Stimulated activated CD8-positive, alpha-beta memory T cell treated with anti-CD3 and anti-CD28 coated beads, Interleukin-2, amount 100 ng/mL, for 1 hour (primary cell): ENCODE results near the gene ADRA1B.
A peak's percentile ranks its signal among the peaks of the same experiment; 100 is the strongest.
"Not testable (repeated sequence)": the region's sequence is repeated elsewhere in the genome, so short reads cannot be mapped to it uniquely, and the experiment has no call there.

ENCODE experiments used
- DNase-seq, 2 donors: peaks; one replicate each; pipeline ENCODE4 v3.0.0-alpha.2; 2020; ENCODE audit warnings: low read depth in 2 of 2

Gene ADRA1B

DNA sequence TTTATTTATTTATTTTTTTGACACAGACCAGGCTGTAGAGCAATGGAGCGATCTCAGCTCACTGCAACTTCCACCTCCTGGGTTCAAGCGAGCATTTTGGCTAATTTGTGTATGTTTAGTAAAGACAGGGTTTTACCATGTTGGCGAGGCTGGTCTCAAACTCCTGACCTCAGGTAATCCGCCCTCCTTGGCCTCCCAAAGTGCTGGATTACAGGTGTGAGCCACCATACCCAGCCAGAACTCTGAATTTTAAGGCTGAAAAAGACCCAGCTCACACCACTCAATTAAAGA is 49.5 kb downstream of the ADRA1B start:
- DNase-seq, result not testable (repeated sequence)

DNA sequence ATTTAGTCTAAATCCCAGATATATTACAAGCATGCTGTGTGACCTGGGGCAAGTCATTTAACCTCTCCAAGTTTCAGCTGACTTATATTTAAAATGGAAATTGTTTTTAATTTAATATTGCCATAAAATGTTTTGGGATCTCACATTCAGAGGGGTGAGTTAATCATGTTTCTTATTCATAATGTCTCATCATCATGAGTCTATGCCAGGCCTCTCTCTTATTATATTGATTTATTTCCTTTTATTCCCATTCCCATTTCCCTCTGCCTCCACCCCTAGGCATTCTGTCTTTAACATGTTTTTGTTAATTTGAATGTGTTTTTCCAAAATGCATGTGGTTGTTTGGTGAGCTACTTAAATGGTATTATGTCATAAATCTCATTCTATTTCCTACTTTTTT is 53.7 kb downstream of the ADRA1B start:
- no peak for DNase-seq

DNA sequence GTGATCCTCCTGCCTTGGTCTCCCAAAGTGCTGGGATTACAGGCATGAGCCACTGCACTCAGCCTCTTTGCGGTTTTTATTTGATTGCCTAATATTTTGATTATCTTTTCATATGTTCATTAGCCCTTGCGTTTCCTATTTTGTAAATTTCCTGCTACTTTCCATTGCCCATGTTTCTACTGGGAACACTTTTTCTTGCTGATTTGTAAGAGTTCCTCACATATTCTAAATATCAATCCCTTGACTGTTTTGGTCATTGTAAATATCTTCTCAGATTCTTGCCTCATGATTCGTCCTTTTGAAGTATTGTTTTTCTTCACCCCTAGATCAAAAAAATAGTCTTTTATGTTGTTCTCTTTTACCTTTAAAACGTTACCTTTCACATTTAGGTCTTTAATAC is 54.8 kb downstream of the ADRA1B start:
- no peak for DNase-seq

DNA sequence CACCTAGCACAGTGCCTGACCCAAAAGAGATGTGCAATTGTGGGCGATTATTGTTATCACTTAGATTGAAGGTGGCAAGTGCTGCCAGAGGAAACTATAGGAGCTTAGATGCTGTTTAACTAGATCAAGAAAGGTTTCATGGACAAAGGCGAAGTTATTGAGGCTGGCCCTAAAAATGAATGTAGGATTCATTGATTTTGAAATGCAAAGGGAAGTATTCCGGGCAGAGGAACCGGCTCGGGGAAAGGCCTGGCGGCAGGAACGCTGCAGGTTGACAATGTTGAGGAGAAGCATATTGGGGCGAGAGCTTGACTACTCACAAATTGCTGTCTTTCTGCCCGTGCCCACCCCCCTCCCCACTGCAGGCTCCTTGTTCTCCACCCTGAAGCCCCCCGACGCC is 55.2 kb downstream of the ADRA1B start:
- no peak for DNase-seq

DNA sequence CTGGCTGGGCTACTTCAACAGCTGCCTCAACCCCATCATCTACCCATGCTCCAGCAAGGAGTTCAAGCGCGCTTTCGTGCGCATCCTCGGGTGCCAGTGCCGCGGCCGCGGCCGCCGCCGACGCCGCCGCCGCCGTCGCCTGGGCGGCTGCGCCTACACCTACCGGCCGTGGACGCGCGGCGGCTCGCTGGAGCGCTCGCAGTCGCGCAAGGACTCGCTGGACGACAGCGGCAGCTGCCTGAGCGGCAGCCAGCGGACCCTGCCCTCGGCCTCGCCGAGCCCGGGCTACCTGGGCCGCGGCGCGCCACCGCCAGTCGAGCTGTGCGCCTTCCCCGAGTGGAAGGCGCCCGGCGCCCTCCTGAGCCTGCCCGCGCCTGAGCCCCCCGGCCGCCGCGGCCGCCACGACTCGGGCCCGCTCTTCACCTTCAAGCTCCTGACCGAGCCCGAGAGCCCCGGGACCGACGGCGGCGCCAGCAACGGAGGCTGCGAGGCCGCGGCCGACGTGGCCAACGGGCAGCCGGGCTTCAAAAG is 55.7 kb downstream of the ADRA1B start:
- no peak for DNase-seq

DNA sequence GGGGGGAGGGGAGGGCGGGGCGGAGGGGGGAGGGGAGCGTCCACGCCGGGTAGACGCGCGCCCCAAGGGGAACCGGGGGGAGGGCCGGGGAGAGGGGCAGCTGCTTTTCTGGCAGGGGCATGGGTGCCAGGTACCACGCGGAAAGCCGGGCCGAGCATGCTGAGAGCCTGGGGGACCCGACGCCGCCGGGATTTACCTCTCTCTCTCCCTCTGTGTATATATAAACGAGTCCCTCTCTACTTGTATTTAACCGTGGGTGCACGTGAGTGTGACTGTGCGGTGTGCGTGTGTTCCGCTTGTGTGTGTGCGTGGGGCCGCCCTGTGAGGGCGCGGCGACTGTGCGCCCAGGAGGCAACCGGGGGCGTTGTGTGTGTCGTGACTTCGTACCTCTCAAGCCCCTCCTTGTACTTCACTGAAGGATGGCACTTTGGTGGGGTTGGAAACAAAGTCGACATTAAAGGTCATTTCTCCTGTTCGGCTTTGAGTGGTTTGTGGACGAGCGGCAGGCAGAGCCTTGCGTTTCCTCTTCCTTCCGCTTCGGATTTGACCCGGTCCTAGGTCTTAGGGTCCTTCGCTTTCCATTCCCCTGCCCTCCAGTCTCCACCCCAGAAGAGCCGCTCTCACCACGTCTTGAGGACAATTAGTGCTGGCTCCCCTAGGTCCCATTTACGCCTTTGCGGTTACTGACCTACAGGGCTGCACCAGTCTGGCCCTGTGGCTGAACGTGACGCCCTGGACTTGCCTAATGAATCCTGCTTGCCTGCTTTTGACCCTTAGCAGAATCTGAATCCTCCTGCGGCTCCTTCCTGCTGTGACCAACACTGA is 56.5 kb downstream of the ADRA1B start:
- DNase-seq, result no peak

DNA sequence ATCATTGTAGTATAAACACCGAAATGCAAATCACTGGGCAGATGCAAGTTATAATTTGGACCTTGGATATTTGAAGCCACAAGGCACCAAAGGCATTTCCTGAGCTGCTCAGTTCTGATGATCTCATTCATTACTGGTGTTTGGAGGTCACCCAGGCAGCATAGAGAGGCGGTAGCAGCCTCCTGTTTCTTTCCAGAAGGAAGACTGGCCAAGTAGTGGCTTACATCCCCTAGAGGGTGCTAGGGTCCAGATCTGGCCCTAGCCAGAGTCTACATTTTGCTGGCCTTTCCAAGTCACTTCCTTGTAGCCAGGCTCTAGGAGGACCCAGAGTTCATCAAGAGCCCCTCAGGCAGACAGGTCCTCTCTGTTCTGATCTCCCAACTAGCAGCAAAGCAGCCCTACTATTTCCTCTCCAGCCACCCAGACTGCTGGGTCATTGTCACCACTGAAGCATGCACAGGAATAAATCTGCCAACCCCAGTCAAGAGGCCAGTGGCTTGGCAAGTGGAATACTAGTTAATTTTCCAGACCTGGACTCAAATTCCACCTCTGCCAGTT is 59.3 kb downstream of the ADRA1B start:
- no peak for DNase-seq

DNA sequence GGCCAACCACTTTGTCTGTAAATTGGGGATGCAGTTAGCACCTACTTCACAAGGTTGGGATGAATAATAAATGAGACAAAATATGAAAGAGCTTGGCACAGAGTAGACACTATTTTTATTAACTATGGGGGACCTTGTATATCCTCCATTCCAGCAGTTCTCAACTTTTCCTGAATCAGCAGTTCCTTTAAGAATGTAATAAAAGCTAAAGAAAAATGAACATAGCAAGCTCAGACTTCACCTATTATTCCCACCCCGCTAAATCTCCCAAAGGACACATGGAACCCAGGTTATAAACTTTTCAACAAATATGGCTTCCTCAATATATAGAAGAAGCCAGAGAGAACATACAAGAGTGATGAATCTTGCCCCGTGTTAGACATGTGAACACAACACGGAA is 60.6 kb downstream of the ADRA1B start:
- DNase-seq, result no peak

DNA sequence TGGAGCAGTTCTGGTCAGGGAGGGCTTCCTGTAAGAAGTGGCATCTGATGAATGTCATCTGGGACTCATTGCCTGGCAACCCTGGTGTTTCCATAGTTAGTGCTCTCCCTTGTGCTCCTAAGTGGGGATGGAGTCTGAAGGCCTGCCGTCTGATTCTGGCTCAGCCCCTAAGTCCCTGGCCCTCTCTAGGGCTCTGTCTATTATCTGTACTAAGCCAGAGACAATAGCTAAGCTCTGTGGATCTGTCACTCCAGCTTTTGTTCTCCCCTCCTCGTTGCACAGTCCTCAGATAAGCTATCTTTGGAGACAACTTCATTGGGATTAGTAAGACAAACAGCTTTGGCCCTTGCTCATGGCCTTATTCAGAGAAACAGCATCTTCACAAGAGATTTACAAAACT is 62.1 kb downstream of the ADRA1B start:
- no peak for DNase-seq

DNA sequence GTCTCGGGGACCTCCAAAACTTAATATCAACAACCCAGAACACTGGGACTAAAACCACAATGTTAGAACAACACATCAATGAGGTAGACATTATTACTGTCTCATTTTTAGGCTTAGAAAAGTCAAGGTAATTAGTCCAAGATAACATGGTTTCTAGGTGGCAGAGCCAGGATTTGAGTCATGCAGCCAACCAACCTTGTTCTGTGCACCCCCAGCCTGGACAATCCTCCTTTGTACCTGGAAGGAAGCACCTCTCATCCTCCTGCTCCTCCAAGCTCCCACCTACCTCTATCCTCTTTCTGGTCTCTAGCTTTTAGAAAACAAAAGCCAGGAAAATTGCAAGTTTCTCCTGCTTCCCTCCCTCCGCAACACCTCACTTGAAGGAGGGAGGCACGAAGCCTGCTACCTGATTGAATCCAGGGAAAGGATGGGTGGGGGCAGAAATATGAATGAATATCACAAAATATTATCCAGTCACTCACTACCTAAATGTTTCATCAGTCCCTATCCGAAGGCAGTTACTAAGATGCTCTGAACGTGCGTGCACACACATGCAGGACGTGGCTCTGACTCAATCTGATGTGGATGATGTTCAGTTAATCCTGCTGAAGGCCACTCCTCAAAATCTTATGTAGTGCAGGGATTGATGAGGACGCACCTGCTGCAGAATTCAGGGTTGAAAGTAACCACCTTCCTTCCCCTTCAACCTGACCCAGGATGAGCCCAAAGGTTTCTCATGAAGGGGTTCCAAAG is 66.3 kb downstream of the ADRA1B start:
- DNase-seq, result no peak

DNA sequence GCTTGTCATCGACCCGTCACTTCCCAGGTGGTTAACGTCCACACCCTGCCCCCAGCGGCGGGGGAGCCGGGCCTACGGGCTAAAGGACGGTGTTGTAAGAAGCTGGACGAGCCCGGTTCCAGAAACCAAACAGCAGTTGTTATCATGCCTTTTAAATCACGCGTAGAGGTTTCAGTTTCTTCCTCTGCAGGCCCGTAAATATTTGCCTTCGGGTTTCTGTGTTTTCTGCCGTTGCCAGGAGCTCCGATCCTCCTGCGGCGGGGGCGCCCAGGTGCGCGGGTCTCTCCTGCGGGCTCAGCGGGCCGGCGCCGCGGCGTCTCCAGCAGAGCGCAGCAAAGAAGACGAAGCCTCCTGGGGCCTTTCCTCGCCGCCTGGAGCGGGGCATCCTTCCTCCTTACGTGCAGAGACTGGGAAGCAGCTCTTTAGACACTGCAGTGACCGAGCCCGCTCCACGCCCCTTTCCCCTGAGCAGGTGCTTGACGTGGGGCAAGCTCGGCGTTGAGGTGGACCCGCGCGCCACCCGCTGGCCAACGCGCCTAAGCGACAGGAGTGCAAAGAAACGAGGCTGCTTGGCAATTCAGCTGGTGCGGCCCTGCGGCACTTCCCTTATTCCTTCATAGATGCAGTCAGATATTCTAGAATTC is 70.9 kb downstream of the ADRA1B start:
- DNase-seq, result peak; percentile 26 to 50

DNA sequence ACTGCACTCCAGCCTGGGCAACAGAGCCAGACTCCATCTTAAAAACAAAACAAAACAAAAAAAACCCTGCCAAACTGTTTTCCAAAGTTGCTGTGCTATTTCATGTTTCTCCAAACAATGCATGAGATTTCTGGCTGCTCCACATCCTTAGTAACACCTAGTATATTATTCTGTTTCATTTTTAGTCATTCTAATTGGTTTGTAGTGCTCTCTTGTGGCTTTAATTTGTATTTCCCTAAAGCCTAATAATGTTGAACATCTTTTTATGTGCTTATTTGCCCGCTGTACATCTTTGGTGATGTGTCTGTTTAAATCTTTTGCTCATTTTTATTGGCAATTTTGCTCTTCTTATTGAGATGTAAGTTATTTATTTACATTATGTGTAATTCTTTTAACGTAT is 74.2 kb downstream of the ADRA1B start:
- DNase-seq, result no peak

DNA sequence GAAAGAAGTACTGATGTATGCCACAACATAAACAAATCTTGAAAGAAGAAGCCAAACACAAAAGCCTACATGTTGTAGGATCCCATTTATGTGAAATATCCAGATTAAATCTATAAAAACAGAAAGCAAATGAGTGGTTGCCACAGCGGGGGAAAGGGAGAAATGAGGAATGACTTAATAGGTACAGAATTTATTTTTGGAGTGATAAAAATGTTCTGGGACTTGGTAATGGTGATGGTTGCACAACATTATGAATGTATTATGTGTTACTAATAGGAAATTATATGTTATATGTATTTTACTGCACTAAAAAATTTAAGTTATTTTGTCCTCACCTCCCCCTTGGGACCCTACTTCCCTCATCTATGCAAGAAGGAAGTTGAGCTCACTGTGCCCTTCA is 76.3 kb downstream of the ADRA1B start:
- DNase-seq, result no peak

DNA sequence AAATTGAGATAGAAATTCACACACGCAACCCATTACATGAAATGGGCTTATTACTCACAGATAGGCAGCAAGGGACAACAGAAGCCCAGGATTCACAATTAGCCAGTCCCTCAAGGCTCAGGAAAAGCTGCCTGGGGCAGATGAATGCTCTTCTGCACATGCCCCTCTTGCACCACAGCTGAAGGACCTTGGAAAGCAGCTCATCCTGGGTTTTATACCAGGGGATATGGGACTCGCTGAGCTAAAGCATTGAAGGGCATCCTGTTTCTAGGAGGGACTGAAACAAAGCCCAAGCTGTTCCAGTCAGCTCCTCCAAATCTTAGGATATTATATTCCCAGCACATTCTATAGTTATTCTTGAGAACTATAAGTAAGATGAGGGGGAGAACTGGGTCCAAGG is 76.9 kb downstream of the ADRA1B start:
- DNase-seq, result no peak

DNA sequence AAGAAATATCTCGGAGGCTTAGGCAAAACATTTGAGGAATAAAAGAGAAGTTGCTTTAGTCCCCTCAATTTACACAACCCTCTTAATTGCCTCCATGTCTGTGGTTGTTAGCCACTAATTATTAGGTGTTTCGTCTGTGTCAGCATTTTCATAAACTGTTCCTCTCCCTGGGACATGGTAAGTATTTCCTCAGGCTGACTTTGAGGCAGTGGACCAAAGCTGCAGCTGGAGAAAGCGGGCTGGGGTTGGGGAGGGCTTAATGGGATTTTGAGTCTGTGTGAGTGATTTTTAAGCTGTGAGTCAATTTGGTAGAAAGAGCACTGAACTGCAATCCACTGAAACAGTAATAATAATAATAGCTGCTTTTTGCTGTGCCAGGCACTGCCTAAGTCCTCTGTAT is 79.6 kb downstream of the ADRA1B start:
- no peak for DNase-seq

DNA sequence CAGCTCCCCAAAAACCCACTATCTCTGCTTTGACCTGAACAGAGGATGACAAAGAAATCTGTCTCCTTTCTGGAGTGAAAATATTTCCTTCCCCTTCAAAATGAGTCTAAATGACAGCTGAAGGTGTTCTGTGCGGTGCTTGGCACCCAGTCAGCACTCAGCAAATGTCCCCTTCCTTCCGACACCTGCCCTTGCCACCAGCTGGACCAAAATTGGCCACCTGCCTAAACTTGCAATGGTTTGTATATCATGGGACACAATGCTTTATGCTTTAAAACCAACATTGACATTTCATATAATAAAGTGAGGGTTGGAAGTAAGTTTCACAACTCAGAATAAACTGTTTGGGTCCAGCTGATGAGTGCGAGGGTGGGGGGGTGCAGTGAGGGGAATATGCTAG is 85.2 kb downstream of the ADRA1B start:
- DNase-seq, result no peak

DNA sequence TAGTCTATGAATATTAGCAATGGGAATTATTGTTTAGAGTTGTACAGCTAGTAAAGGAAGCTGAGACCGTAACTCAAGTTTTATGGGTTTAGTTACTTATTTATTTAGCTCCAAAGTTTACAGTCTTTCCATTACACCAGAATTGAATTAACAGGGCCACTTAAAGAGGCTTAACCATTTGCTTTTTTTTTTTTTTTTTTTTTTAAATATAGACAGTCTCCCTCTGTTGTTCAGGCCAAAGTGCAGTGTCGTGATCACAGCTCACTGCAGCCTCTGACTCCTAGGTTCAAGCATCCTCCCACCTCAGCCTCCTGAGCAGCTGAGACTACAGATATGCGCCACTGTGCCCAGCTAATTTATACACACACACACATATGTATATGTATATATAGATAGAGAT is 91.2 kb downstream of the ADRA1B start:
- no peak for DNase-seq

DNA sequence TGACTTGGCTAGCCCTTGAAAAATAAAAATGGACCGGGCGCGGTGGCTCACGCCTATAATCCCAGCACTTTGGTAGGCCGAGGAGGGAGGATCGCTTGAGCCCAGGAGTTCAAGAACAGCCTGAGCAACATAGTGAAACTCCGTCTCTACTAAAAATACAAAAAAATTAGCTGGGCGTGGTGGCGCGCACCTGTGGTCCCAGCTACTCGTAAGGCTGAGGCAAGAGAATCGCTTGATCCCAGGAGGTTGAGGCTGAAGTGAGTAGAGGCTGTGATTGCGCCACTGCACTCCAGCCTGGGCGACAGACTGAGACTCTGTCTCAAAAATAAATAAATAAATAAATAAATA is 92.2 kb downstream of the ADRA1B start:
- DNase-seq, result not testable (repeated sequence)

DNA sequence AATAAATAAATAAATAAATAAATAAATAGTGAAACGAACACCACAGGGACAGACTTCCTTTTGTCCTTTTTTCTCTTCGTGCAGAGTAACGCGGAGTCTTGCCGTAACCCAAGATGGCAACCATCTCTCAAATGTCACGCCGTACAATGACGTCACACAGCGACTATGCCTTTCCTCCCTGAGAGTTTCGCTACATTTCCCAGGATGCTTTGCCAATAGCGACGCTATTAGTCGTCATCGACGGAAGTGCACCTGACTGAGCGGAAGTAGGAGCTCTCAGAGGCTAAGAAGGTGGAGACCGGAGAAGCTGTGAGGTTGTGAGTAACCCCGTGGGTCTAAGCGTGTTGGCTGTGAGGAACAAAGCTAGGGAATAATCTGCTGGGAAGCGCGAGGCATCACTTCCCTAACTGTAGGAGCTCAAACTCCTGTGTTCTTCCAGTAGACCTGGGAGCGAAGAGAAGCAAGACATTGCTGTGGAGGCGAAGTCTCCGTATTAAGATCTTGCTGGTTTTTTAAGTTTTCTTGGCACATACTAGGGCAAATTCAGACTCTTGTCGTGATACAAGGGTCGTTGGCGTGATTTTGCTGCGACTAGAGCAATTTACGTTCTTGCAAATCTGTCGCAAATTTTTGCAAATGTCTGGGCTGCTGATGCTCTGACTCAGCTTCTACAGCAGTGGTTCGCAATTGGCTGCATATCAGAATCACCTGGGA is 92.8 kb downstream of the ADRA1B start, which contains the start of gene TTC1:
Gene TTC1 (plus strand): TSS at position 263 of the 714 bp plus-strand sequence. CDS start 1,390 bp downstream, outside the sequence.
- DNase-seq, result peak; percentile 80 to 84

DNA sequence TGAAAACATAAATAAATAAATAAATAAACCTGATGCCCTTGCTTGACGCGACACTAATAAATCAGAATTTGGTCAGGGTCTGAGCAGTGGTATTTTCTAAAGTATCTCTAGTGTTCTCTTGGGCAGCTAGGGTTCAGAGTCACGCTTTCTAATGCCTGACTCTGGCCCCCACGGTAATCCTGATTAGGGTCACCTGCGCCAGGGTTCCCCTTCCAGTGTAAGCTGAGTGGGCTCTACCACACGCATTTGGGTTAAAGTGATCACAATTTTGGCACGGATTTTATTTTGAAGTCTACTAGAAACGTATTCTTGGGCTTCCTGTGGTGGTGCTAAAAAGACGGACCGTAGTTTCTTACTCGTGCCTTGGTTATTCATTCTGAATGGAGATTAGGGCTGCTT is 93.3 kb downstream of the ADRA1B start:
- DNase-seq, result no peak

DNA sequence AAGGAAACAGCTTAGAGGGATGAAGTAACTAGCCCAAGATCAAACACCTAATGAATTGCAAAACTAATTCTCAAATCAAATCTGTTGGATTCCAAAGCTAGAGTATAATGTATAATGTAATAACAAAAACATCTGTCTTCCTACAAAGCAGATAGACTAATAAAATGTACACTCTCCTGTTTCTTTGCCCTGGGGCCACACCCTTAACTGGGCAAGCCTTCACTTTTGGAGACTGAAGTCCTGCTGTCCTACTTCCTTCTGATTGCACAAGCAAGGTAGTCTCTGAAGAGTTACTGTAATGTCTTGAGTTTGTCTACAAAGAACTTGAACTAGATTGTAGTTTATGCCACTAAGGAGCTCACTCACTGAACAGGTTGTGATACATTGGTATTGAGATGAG is 95.2 kb downstream of the ADRA1B start:
- no peak for DNase-seq

DNA sequence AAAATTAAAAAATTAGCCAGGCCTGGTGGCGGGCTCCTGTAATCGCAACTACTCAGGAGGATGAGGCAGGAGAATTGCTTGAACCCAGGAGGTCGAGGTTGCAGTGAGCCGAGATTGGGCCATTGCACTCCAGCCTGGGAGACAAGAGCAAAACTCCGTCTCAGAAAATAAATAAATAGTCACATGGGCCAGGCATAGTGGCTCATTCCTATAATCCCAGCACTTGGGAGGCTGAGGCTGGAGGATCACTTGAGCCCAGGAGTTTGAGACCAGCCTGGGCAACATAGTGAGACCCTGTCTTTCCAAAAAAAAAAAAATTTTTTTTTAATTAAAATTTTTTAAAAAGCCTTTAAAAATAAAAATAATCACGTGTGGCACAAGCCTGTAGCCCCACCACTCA is 97.9 kb downstream of the ADRA1B start:
- DNase-seq, result not testable (repeated sequence)
